Memory B cell (primary cell): ENCODE data around the gene EPB41L5.
"Not testable (repeated sequence)": the region's sequence is repeated elsewhere in the genome, so short reads cannot be mapped to it uniquely, and the experiment has no call there.

Experiments
- ATAC-seq: fragments of 150-1000 bp; cut with Tn5 transposase; 2 replicates; pipeline ENCODE4 v1.10.0; 2021; ENCODE audit warnings: low read depth, mild to moderate bottlenecking, moderate library complexity
- DNase-seq, 2 donors: peaks; one replicate each; pipeline ENCODE4 v3.0.0; 2022; ENCODE audit warnings: low spot score in 2 of 2
- H3K27ac Mint-ChIP-seq: one replicate; pipeline ENCODE4 v1.8.0; 2022; ENCODE audit warnings: mild to moderate bottlenecking, moderate library complexity, mixed read lengths
- H3K27me3 Mint-ChIP-seq: one replicate; pipeline ENCODE4 v1.8.0; 2022; ENCODE audit warnings: mixed read lengths
- H3K36me3 Mint-ChIP-seq: one replicate; pipeline ENCODE4 v1.8.0; 2022; ENCODE audit warnings: mild to moderate bottlenecking, mixed read lengths
- H3K4me1 Mint-ChIP-seq: one replicate; pipeline ENCODE4 v1.8.0; 2022; ENCODE audit warnings: mixed read lengths
- H3K4me3 Mint-ChIP-seq: one replicate; pipeline ENCODE4 v1.8.0; 2022; ENCODE audit warnings: mild to moderate bottlenecking, moderate library complexity, mixed read lengths
- H3K9me3 Mint-ChIP-seq: one replicate; pipeline ENCODE4 v1.8.0; 2022; ENCODE audit warnings: mixed read lengths

The EPB41L5 gene

GRCh38 chr2:120044336-120044735, 31.5 kb downstream of the EPB41L5 start:
- peaks cover 4% of the 10 kb centered on the region for H3K9me3 Mint-ChIP-seq
- ATAC-seq = peak; percentile 81
- no peaks in the 10 kb centered on the region for H3K27me3 Mint-ChIP-seq
- DNase-seq = no peak
- H3K36me3 Mint-ChIP-seq = peaks cover 23% of the 10 kb centered on the region
- no peak overlapping the region for H3K4me3 Mint-ChIP-seq
- peak overlapping the region; percentile 48 for H3K27ac Mint-ChIP-seq
- peaks cover 3% of the 10 kb centered on the region for H3K4me1 Mint-ChIP-seq

DNA sequence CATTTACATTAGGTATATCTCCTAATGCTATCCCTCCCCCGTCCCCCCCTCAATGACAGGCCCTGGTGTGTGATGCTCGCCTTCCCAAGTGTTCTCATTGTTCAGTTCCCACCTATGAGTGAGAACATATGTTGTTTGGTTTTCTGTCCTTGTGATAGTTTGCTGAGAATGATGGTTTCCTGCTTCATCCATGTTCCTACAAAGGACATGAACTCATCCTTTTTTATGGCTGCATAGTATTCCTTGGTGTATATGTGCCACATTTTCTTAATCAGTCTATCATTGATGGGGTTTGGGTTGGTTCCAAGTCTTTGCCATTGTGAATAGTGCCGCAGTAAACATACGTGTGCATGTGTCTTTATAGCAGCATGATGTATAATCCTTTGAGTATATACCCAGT, 32.9 kb downstream of the EPB41L5 start:
- ATAC-seq, H3K9me3 Mint-ChIP-seq: not testable (repeated sequence)

DNA sequence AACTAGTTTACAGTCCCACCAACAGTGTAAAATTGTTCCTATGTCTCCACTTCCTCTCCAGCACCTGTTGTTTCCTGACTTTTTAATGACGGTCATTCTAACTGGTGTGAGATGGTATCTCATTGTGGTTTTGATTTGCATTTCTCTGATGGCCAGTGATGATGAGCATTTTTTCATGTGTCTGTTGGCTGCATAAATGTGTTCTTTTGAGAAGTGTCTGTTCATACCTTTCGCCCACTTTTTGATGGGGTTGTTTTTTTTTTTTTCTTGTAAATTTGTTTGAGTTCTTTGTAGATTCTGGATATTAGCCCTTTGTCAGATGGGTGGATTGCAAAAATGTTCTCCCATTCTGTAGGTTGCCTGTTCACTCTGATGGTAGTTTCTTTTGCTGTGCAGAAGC, 33.4 kb downstream of the EPB41L5 start:
- H3K4me3 Mint-ChIP-seq, H3K4me1 Mint-ChIP-seq, DNase-seq, H3K9me3 Mint-ChIP-seq, ATAC-seq, H3K27me3 Mint-ChIP-seq, H3K27ac Mint-ChIP-seq: not testable (repeated sequence)
- peaks cover 35% of the 10 kb centered on the region for H3K36me3 Mint-ChIP-seq

More for the DNA sequence above, 32.9 kb downstream of the EPB41L5 start:
- peaks cover 35% of the 10 kb centered on the region for H3K36me3 Mint-ChIP-seq
- H3K4me1 Mint-ChIP-seq, DNase-seq, H3K27ac Mint-ChIP-seq, H3K4me3 Mint-ChIP-seq, H3K27me3 Mint-ChIP-seq: not testable (repeated sequence)

GRCh38 chr2:120052597-120052996, 39.7 kb downstream of the EPB41L5 start:
- ATAC-seq = no peak

GRCh38 chr2:120053891-120054290, 41.0 kb downstream of the EPB41L5 start:
- H3K27me3 Mint-ChIP-seq = no peaks in the 10 kb centered on the region
- no peak overlapping the region for H3K27ac Mint-ChIP-seq
- H3K9me3 Mint-ChIP-seq = peaks cover 12% of the 10 kb centered on the region
- peaks cover 43% of the 10 kb centered on the region for H3K36me3 Mint-ChIP-seq
- no peak for DNase-seq
- H3K4me1 Mint-ChIP-seq = peaks cover 8% of the 10 kb centered on the region
- no peak for ATAC-seq
- no peak overlapping the region for H3K4me3 Mint-ChIP-seq

More at GRCh38 chr2:120052597-120052996, 39.7 kb downstream of the EPB41L5 start:
- H3K4me1 Mint-ChIP-seq = peaks cover 8% of the 10 kb centered on the region
- no peak for DNase-seq
- H3K27me3 Mint-ChIP-seq = no peaks in the 10 kb centered on the region
- peaks cover 50% of the 10 kb centered on the region for H3K36me3 Mint-ChIP-seq
- H3K27ac Mint-ChIP-seq = no peak overlapping the region
- H3K9me3 Mint-ChIP-seq = peaks cover 12% of the 10 kb centered on the region
- H3K4me3 Mint-ChIP-seq = no peak overlapping the region

DNA sequence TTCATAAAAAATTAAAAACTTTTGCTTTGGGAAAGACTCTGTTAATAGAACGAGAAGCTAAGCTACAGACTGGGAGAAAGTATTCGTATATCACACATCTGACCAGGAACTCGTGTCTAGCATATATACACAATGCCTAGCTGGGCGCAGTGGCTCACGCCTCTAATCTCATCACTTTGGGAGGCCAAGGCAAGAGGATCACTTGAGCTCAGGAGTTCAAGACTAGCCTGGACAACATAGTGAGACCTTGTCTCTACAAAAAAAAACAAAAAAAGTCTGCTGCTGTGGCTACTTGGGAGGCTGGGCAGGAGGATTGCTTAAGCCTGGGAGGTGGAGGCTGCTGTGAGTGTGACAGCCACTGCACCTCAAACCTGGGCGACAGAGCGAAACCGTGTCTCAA, 46.6 kb downstream of the EPB41L5 start:
- Mint-ChIP-seq H3K4me1 (peaks cover 6% of the 10 kb centered on the region), H3K4me3 (no peak overlapping the region), H3K9me3 (no peaks in the 10 kb centered on the region), H3K36me3 (peaks cover 9% of the 10 kb centered on the region), H3K27me3 (no peaks in the 10 kb centered on the region), H3K27ac (no peak overlapping the region)
- DNase-seq (no peak), ATAC-seq (no peak)

GRCh38 chr2:120060088-120060623, 47.3 kb downstream of the EPB41L5 start:
- no peak overlapping the region for H3K27ac Mint-ChIP-seq
- DNase-seq (no peak), ATAC-seq (no peak)
- H3K36me3 Mint-ChIP-seq = peaks cover 9% of the 10 kb centered on the region
- H3K4me3 Mint-ChIP-seq = no peak overlapping the region
- H3K27me3 Mint-ChIP-seq = no peaks in the 10 kb centered on the region
- H3K4me1 Mint-ChIP-seq = peaks cover 6% of the 10 kb centered on the region
- H3K9me3 Mint-ChIP-seq = no peaks in the 10 kb centered on the region

DNA sequence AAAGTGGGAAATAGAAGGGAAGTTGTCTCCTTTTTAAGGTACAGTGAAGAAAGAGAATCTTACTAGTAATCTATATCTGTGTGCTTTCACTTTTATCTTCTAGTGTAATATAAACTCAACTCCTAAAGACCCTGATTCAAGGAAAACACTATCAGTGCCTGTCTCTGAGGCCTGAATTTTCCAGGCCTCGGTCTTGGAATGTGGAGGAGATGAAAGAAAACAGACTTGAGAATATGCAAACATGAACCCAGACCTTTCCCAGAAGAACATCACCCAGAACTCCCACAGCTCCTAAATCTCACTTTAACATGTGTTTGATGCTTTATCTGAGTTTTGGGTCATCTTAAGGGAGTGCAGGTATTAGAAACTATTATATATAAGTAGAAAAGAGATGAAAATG, 51.8 kb downstream of the EPB41L5 start:
- no peak overlapping the region for H3K27ac Mint-ChIP-seq
- no peak overlapping the region for H3K4me3 Mint-ChIP-seq
- DNase-seq = no peak
- no peak for ATAC-seq
- H3K9me3 Mint-ChIP-seq = no peaks in the 10 kb centered on the region
- peaks cover 6% of the 10 kb centered on the region for H3K4me1 Mint-ChIP-seq
- H3K27me3 Mint-ChIP-seq = no peaks in the 10 kb centered on the region
- H3K36me3 Mint-ChIP-seq = peaks cover 6% of the 10 kb centered on the region

DNA sequence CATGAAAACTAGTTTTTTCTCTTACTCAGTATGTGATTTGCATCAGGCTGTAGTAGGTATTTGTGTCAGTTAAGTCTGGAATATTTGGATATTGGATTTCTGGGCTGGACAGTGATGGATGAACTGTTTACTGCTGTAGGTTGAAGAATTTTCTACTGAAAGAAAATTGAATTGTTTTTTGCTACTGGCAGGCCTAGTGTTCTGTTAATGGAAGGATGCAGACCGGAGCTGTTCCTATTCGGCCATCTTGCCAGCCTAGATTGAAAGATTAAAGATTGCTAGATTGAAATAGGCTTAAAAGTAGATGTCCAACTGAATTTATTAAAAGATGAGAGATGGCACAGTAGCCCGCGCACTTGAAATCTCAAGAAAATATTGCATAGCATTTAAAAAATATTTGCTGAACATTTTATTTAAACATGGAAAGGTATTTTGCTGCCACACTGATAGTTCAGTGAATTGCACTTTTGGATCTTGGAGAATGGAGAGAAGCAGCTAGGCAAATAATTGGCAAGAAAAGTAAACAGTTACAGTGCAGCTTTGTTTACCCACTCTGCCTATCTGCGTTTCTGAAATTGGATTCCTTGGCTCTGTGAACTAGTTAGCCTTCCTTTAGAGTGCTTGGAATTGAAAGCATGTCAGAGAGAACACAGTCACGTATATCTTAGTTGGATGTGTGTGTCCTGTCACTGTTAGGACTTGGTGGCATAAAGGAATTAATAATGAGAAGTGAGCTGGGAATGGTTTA, 54.1 kb downstream of the EPB41L5 start:
- H3K27ac Mint-ChIP-seq = no peak overlapping the region
- ATAC-seq = no peak
- no peaks in the 10 kb centered on the region for H3K9me3 Mint-ChIP-seq
- no peak overlapping the region for H3K4me3 Mint-ChIP-seq
- peaks cover 14% of the 10 kb centered on the region for H3K36me3 Mint-ChIP-seq
- DNase-seq = no peak
- no peaks in the 10 kb centered on the region for H3K27me3 Mint-ChIP-seq
- H3K4me1 Mint-ChIP-seq = peaks cover 2% of the 10 kb centered on the region

DNA sequence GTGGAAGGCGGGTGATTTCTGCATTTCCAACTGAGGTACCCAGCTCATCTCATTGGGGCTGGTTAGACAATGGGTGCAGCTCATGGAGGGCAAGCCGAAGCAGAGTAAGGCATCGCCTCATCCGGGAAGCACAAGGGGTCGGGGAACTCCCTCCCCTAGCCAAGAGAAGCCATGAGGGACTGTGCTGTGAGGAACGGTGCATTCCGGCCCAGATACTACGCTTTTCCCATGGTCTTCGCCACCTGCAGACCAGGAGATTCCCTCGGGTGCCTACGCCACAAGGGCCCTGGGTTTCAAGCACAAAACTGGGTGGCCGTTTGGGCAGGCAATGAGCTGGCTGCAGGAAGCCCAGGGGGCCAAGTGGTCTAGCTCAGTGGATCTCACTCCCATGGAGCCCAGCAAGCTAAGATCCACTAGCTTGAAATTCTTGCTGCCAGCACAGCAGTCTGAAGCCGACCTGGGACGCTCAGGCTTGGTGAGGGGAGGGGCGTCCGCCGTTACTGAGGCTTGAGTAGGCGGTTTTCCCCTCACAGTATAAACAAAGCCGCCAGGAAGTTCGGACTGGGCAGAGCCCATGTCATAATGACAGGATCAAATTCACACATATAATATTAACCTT, 55.3 kb downstream of the EPB41L5 start:
- H3K36me3 Mint-ChIP-seq = peaks cover 14% of the 10 kb centered on the region
- H3K4me1 Mint-ChIP-seq, H3K27me3 Mint-ChIP-seq, H3K9me3 Mint-ChIP-seq, H3K27ac Mint-ChIP-seq, DNase-seq, H3K4me3 Mint-ChIP-seq, ATAC-seq: not testable (repeated sequence)

DNA sequence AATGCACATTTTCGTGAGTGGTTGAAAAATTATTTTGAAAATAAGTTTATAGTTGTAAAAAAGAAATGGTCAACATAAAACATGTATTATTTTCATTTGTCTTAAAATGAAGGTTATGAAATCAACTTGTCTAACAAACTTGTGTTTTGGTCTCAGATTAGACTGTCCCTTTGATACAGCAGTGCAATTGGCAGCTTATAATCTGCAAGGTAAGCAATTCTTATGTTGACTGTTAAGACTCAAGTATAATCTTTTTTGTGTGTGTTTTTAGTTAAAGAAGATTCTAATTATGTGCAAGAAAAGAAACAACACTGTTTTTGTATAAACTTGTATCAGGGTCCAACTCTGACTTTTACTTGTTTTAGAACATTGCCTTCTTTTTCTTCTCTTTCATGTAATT, 62.7 kb downstream of the EPB41L5 start:
- Mint-ChIP-seq H3K27ac (no peak overlapping the region), H3K36me3 (peaks cover 19% of the 10 kb centered on the region), H3K4me1 (no peaks in the 10 kb centered on the region), H3K9me3 (peaks cover 1% of the 10 kb centered on the region), H3K27me3 (no peaks in the 10 kb centered on the region), H3K4me3 (no peak overlapping the region)
- ATAC-seq = no peak
- DNase-seq = no peak

DNA sequence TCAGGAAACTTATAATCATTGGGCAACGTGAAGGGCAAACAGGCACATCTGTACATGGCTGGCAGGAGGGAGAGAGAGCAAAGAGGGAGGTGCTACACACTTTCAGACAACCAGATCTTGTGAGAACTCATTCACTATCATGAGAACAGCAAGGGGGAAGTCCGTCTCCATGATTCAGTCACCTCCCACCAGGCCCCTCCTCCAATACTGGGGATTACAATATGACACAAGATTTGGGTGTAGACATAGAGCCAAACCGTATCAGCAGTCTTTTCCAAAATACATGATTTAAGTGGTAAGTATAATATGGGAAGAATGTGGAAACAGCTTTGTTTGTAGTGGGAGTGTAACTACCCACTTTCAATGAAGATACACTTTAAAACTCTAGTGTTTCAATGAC, 65.0 kb downstream of the EPB41L5 start:
- Mint-ChIP-seq H3K4me1 (no peaks in the 10 kb centered on the region), H3K27me3 (no peaks in the 10 kb centered on the region), H3K36me3 (peaks cover 22% of the 10 kb centered on the region), H3K4me3 (no peak overlapping the region), H3K9me3 (peaks cover 1% of the 10 kb centered on the region), H3K27ac (no peak overlapping the region)
- no peak for DNase-seq
- ATAC-seq = no peak

GRCh38 chr2:120079647-120080046, 66.8 kb downstream of the EPB41L5 start:
- H3K4me3 Mint-ChIP-seq = no peak overlapping the region
- H3K36me3 Mint-ChIP-seq = peaks cover 37% of the 10 kb centered on the region
- H3K27me3 Mint-ChIP-seq = no peaks in the 10 kb centered on the region
- H3K27ac Mint-ChIP-seq = no peak overlapping the region
- H3K9me3 Mint-ChIP-seq = peaks cover 1% of the 10 kb centered on the region
- no peak for ATAC-seq
- DNase-seq = no peak
- no peaks in the 10 kb centered on the region for H3K4me1 Mint-ChIP-seq

- DNase-seq = no peak
- H3K36me3 Mint-ChIP-seq = peaks cover 21% of the 10 kb centered on the region
- H3K4me3 Mint-ChIP-seq = no peak overlapping the region
- no peaks in the 10 kb centered on the region for H3K27me3 Mint-ChIP-seq
- ATAC-seq = no peak
- no peaks in the 10 kb centered on the region for H3K4me1 Mint-ChIP-seq
- H3K27ac Mint-ChIP-seq = no peak overlapping the region
- no peaks in the 10 kb centered on the region for H3K9me3 Mint-ChIP-seq
Observed at GRCh38 chr2:120091436-120091835, 78.6 kb downstream of the EPB41L5 start.
